Trophoblast cell (in vitro differentiated cells and primary cell): ENCODE results near the gene FITM1.

Experiments
- DNase-seq, 2 donors: peaks; one replicate each; pipeline ENCODE4 v3.0.0-alpha.2; 2016
- H2AFZ ChIP-seq: 2 replicates; pipeline ENCODE4 v1.6.1; 2013; ENCODE audit warnings: low read length, moderate library complexity, mild to moderate bottlenecking; ENCODE audit not compliant: insufficient read depth, poor library complexity
- H2AK5ac ChIP-seq: 2 replicates; pipeline ENCODE4 v1.6.1; 2013; ENCODE audit warnings: mild to moderate bottlenecking, low read length
- H2BK120ac ChIP-seq: 2 replicates; pipeline ENCODE4 v1.6.1; 2013; ENCODE audit warnings: low read length, mild to moderate bottlenecking, moderate library complexity; ENCODE audit not compliant: insufficient read depth, poor library complexity
- H2BK12ac ChIP-seq: 2 replicates; pipeline ENCODE4 v1.6.1; 2013; ENCODE audit warnings: mild to moderate bottlenecking, low read length, moderate library complexity
- H2BK5ac ChIP-seq: 2 replicates; pipeline ENCODE4 v1.6.1; 2013; ENCODE audit warnings: low read length, low read depth, moderate library complexity, mild to moderate bottlenecking; ENCODE audit not compliant: poor library complexity
- H3K14ac ChIP-seq: 2 replicates; pipeline ENCODE4 v1.6.1; 2013; ENCODE audit warnings: mild to moderate bottlenecking, low read length
- H3K18ac ChIP-seq: 2 replicates; pipeline ENCODE4 v1.6.1; 2013; ENCODE audit warnings: mild to moderate bottlenecking, low read length
- H3K23ac ChIP-seq: 2 replicates; pipeline ENCODE4 v1.6.1; 2013; ENCODE audit warnings: low read length
- H3K27ac ChIP-seq: 2 replicates; pipeline ENCODE4 v1.5.1; 2013; ENCODE audit warnings: low read depth, mild to moderate bottlenecking, inconsistent platforms, low read length, moderate library complexity
- H3K27me3 ChIP-seq: 2 replicates; pipeline ENCODE4 v1.6.1; 2013; ENCODE audit warnings: inconsistent platforms, mild to moderate bottlenecking, low read length, moderate library complexity; ENCODE audit not compliant: insufficient read depth
- H3K36me3 ChIP-seq, 2 experiments: 1 replicate in 1 of 2; 2 replicates in 1 of 2; pipeline ENCODE4 v1.6.1; 2013; ENCODE audit warnings: low read length in 2 of 2, mild to moderate bottlenecking in 2 of 2, moderate library complexity in 1 of 2; ENCODE audit not compliant: insufficient read depth in 2 of 2, control insufficient read depth in 1 of 2
- H3K4ac ChIP-seq: 2 replicates; pipeline ENCODE4 v1.6.1; 2013; ENCODE audit warnings: low read depth, mild to moderate bottlenecking, low read length, moderate library complexity
- H3K4me1 ChIP-seq, 2 experiments: 1 replicate in 1 of 2; 2 replicates in 1 of 2; pipeline ENCODE4 v1.6.1; 2013; ENCODE audit warnings: low read length in 2 of 2, mild to moderate bottlenecking in 2 of 2, moderate library complexity in 1 of 2; ENCODE audit not compliant: insufficient read depth in 2 of 2, control insufficient read depth in 1 of 2
- H3K4me2 ChIP-seq: 2 replicates; pipeline ENCODE4 v1.6.1; 2013; ENCODE audit warnings: inconsistent platforms, mild to moderate bottlenecking, low read length, moderate library complexity
- H3K4me3 ChIP-seq: 2 replicates; pipeline ENCODE4 v1.5.1; 2013; ENCODE audit warnings: mild to moderate bottlenecking, low read depth, low read length, inconsistent platforms
- H3K79me1 ChIP-seq: one replicate; pipeline ENCODE4 v1.6.1; 2013; ENCODE audit warnings: low read length
- H3K79me2 ChIP-seq: 2 replicates; pipeline ENCODE4 v1.6.1; 2013; ENCODE audit warnings: low read length, mild to moderate bottlenecking; ENCODE audit not compliant: control insufficient read depth, insufficient read depth, poor library complexity
- H3K9ac ChIP-seq: 2 replicates; pipeline ENCODE4 v1.6.1; 2013; ENCODE audit warnings: mild to moderate bottlenecking, low read length
- H3K9me3 ChIP-seq: 2 replicates; pipeline ENCODE4 v1.6.1; 2013; ENCODE audit warnings: low read depth, mild to moderate bottlenecking, control low read depth, inconsistent platforms, low read length; ENCODE audit not compliant: insufficient read depth
- H4K12ac ChIP-seq: 2 replicates; pipeline ENCODE4 v1.6.1; 2013; ENCODE audit warnings: low read depth, mild to moderate bottlenecking, low read length, moderate library complexity
- H4K8ac ChIP-seq: 2 replicates; pipeline ENCODE4 v1.6.1; 2013; ENCODE audit warnings: low read depth, mild to moderate bottlenecking, low read length, moderate library complexity
- H4K91ac ChIP-seq: one replicate; pipeline ENCODE4 v1.6.1; 2013; ENCODE audit warnings: low read depth, mild to moderate bottlenecking, low read length, moderate library complexity
- WGBS: extraction: QIAGEN DNeasy Blood & Tissue Kit; methylation state at CpG from one replicate; pipeline ENCODE4 v1.1.7; 2013; ENCODE audit warnings: missing lambda C conversion rate; ENCODE audit not compliant: insufficient read length, insufficient coverage; ENCODE audit errors: extremely low coverage; 5-methylcytosine and 5-hydroxymethylcytosine counted together

FITM1 gene

GRCh38 chr14:24100197-24100981, 30.1 kb upstream of the FITM1 start:
- H3K14ac ChIP-seq, result no peak overlapping the region
- H3K9me3 ChIP-seq, result peaks cover 7% of the 10 kb centered on the region
- H3K23ac ChIP-seq, result no peak overlapping the region
- no peak overlapping the region for H3K4me2 ChIP-seq
- H2AK5ac ChIP-seq, result no peak overlapping the region
- H3K9ac ChIP-seq, result no peak overlapping the region
- no peak overlapping the region for H4K8ac ChIP-seq
- H4K91ac ChIP-seq, result no peak overlapping the region
- no peak overlapping the region for H4K12ac ChIP-seq
- no peak overlapping the region for H3K4me3 ChIP-seq
- H2AFZ ChIP-seq, result no peak overlapping the region
- no peak overlapping the region for H2BK120ac ChIP-seq
- H3K4ac ChIP-seq, result no peak overlapping the region
- H3K36me3 ChIP-seq, result peaks cover 22 to 29% of the 10 kb centered on the region in 2 experiments
- no peak overlapping the region for H2BK12ac ChIP-seq
- H3K79me1 ChIP-seq, result no peaks in the 10 kb centered on the region
- H3K4me1 ChIP-seq, result peaks cover 0 to 3% of the 10 kb centered on the region in 2 experiments
- no peaks in the 10 kb centered on the region for H3K27me3 ChIP-seq
- DNase-seq, result no peak
- WGBS, result no CpG with 5 or more reads among the region's 4 CpGs
- no peaks in the 10 kb centered on the region for H3K79me2 ChIP-seq
- H2BK5ac ChIP-seq, result no peak overlapping the region
- no peak overlapping the region for H3K27ac ChIP-seq
- H3K18ac ChIP-seq, result no peak overlapping the region

- no CpG with 5 or more reads among the region's 3 CpGs for WGBS
- H2BK12ac ChIP-seq, result no peak overlapping the region
- no peak overlapping the region for H3K4ac ChIP-seq
- H4K8ac ChIP-seq, result no peak overlapping the region
- no peak for DNase-seq
- no peaks in the 10 kb centered on the region for H3K79me2 ChIP-seq
- H3K36me3 ChIP-seq, result peaks cover 22 to 29% of the 10 kb centered on the region in 2 experiments
- H3K27me3 ChIP-seq, result no peaks in the 10 kb centered on the region
- H3K27ac ChIP-seq, result no peak overlapping the region
- no peak overlapping the region for H3K14ac ChIP-seq
- H3K79me1 ChIP-seq, result no peaks in the 10 kb centered on the region
- no peak overlapping the region for H3K23ac ChIP-seq
- no peak overlapping the region for H2BK5ac ChIP-seq
- no peak overlapping the region for H4K12ac ChIP-seq
- H2AFZ ChIP-seq, result no peak overlapping the region
- H2BK120ac ChIP-seq, result no peak overlapping the region
- H3K9me3 ChIP-seq, result peaks cover 7% of the 10 kb centered on the region
- no peak overlapping the region for H3K18ac ChIP-seq
- H3K4me3 ChIP-seq, result no peak overlapping the region
- H3K4me2 ChIP-seq, result no peak overlapping the region
- H3K9ac ChIP-seq, result no peak overlapping the region
- H4K91ac ChIP-seq, result no peak overlapping the region
- no peak overlapping the region for H2AK5ac ChIP-seq
- H3K4me1 ChIP-seq, result no peaks in the 10 kb centered on the region
Observed at GRCh38 chr14:24100982-24101494, 29.4 kb upstream of the FITM1 start.

GRCh38 chr14:24102357-24103048, 28.0 kb upstream of the FITM1 start:
- no peaks in the 10 kb centered on the region for H3K27me3 ChIP-seq
- WGBS, result no CpG with 5 or more reads among the region's 7 CpGs

GRCh38 chr14:24103451-24103850, 27.0 kb upstream of the FITM1 start:
- H4K91ac ChIP-seq, result no peak overlapping the region
- no peak overlapping the region for H2AFZ ChIP-seq
- no peak overlapping the region for H3K4me2 ChIP-seq
- H3K4me1 ChIP-seq, result no peaks in the 10 kb centered on the region
- H3K9ac ChIP-seq, result no peak overlapping the region
- no peak overlapping the region for H3K18ac ChIP-seq
- H3K14ac ChIP-seq, result no peak overlapping the region
- H3K9me3 ChIP-seq, result peaks cover 7% of the 10 kb centered on the region
- no peak overlapping the region for H2BK120ac ChIP-seq
- H4K8ac ChIP-seq, result no peak overlapping the region
- no peak overlapping the region for H3K4me3 ChIP-seq
- no peaks in the 10 kb centered on the region for H3K27me3 ChIP-seq
- H2BK12ac ChIP-seq, result no peak overlapping the region
- H3K79me2 ChIP-seq, result no peaks in the 10 kb centered on the region
- H2BK5ac ChIP-seq, result no peak overlapping the region
- no peak for DNase-seq
- H3K23ac ChIP-seq, result no peak overlapping the region
- H3K79me1 ChIP-seq, result no peaks in the 10 kb centered on the region
- no CpG with 5 or more reads among the region's 13 CpGs for WGBS
- no peak overlapping the region for H2AK5ac ChIP-seq
- H3K27ac ChIP-seq, result no peak overlapping the region
- H4K12ac ChIP-seq, result no peak overlapping the region
- no peak overlapping the region for H3K4ac ChIP-seq
- peaks cover 18 to 24% of the 10 kb centered on the region in 2 experiments for H3K36me3 ChIP-seq

More at GRCh38 chr14:24102357-24103048, 28.0 kb upstream of the FITM1 start:
- Histone ChIP-seq H3K27ac (no peak overlapping the region), H2BK5ac (no peak overlapping the region), H2AK5ac (no peak overlapping the region), H2AFZ (no peak overlapping the region), H3K36me3 (peaks cover 22 to 29% of the 10 kb centered on the region in 2 experiments), H3K14ac (no peak overlapping the region), H3K9me3 (peaks cover 7% of the 10 kb centered on the region), H3K9ac (no peak overlapping the region), H3K23ac (no peak overlapping the region), H4K12ac (no peak overlapping the region), H3K79me2 (no peaks in the 10 kb centered on the region), H3K18ac (no peak overlapping the region), H3K4ac (no peak overlapping the region), H3K4me1 (no peaks in the 10 kb centered on the region), H3K79me1 (no peaks in the 10 kb centered on the region), H2BK12ac (no peak overlapping the region), H2BK120ac (no peak overlapping the region), H4K8ac (no peak overlapping the region), H3K4me2 (no peak overlapping the region), H4K91ac (no peak overlapping the region), H3K4me3 (no peak overlapping the region)
- DNase-seq, result no peak
